ENCODE measurements around the gene PDYN.

PDYN gene

GRCh38 chr20:1934721-1935573 lies 58.9 kb downstream of the PDYN start:
- no peak for DNase-seq (ENCODE audit: low read depth in 2 of 2)

DNA sequence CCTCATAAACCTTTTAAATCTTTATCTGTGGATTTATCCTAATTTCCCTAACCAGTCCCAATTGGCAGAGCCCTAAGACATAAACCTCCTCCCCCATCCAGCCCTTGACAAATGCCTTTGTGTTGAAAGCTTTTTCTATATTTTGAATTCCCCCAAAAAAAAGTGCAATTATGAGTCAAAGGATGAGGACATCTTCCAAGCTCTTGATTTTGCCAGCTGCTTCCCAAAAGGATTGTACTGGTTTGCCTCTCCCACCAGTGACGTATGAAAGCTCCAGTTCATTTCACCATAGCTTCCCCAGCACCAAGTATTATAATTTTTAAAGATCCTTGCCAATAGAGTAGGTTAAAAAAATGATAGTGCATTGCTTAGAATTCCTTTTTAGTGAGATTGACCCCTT lies 59.7 kb downstream of the PDYN start:
- DNase-seq (ENCODE audit: low read depth in 2 of 2) = no peak

- DNase-seq (ENCODE audit: low read depth in 2 of 2) = no peak
Observed at GRCh38 chr20:1933465-1933870, 60.4 kb downstream of the PDYN start.

DNA sequence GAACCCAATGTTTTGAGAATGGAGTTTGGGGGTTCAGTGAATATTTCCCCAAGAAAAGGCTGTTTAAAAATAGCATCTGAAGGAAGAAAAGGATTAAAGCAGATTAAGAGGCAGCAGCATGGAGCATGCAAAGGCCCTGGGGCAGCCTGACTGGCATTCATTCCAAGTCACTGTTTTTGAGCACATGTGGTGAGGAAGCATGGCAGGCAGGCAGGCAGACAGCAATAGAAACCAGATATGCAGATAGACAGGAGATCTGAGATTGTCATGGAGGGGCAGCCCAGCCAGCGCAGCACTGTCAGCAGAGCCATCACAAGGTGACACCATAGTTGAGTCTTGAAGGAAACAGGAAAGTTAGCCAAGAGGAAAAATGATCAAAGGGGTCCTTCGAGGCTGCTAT lies 60.9 kb downstream of the PDYN start:
- DNase-seq (ENCODE audit: low read depth in 2 of 2) = no peak

DNA sequence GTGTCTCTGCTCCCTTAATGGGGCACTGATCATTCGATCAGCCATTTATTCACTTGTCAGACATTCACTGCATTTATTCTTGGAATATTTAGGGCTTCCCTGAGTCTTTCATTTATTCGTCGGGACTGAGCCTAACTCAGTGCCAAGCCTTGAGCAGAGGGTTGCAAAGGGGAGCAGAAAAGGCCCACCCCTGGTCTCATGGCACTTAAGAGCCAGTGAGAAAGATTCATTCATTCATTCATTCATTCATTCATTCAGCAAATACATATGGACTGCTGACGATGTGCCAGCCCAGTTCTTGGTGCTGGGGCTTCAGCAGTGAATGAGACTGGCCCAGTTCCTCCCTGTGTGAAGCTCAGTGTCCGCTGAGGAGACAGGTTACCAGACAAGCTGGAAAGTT lies 62.0 kb downstream of the PDYN start:
- DNase-seq (ENCODE audit: low read depth in 2 of 2) = no peak

DNA sequence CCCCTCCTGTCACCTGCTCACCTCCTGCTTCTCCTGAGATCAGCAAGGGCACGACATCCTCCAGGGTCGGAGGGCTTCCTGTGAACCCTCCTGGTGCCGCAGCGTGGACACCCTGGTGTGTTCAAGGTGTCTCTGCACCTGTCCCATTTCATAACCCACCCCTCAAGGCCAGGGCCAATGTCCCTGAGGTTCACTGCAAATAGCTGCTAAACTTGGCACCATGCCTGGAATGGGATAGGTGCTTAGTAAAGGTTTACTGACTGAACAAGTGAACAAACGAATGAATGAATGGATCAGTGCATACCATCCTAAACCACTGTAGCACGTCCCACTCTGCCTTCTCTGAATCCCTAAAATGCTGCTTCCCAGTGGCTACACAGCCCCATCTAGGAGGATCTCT lies 63.7 kb downstream of the PDYN start:
- no peak for DNase-seq (ENCODE audit: low read depth in 2 of 2)

DNA sequence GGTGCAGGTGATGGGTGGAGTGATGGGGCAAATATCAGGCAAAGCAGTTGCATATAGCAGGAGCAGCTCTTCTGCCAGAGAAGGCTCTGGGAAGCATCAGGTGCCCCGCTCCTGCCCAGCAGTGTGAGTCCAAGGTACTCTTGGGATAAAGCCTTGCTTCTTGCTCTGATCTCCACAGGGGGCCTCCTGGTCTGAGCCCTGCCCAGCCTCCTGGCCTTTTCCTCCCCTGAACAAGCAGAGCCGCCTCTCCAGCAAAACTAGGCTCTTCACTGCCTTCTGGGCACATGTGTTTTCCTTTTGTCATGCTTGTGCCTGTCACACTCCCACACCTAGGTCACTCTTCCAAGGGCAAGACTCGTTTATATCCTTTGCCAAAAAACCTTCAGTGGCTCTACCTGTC lies 64.4 kb downstream of the PDYN start:
- DNase-seq (ENCODE audit: low read depth in 2 of 2) = no peak

GRCh38 chr20:1928782-1929181 lies 65.1 kb downstream of the PDYN start:
- no peak for DNase-seq (ENCODE audit: low read depth in 2 of 2)

All from stimulated activated CD8-positive, alpha-beta memory T cell treated with anti-CD3 and anti-CD28 coated beads, Interleukin-15, amount 100 ng/mL, for 4 hours (primary cell).